Measurements from ENCODE around the gene SPRY4.

DNA sequence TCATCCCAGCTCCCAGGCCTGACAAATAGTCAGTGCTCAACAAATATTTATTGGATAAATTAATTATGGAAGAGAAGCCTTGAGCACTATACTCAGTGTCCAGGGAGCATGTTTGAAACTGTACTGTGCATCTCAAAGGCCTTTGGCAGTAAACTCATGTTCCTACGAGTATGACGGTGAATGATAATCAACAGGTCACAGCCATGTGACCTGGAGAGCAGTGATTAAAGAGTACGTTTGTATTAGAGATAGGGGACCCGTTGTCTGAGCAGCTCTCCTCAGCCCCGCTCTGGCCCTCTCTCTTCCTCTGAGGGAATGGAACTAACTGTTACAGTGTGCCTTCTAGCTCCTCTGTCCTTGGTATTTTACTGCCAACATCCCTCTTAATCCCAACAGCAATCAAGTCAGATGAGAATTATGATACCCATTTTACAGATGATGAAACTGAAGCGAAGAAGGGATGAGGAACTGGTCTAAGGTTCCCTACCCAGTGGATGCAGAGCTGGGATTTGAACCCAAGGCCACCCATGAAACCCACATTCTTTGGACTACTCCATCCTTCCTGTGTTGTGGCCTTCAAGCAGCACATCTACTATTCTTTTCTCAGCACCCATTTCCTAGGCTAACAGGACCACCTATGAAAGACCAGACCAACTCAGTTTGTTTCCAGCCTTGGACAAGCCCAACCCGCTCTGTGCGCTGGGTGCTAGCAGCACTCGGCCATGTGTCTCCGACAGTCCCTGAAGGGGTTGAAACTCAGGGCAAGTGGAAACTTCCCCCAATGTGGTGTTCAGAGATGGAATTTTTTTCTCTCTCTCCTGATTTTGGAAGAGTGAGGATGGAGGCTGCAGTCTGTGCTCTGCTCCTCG, 34.9 kb downstream of the SPRY4 start:
- TF ChIP-seq REST (IDR thresholded peaks at IDR 0.05; ENCODE audit: insufficient read depth in 1 of 2, low read depth in 2 of 2, low read length in 2 of 2) (no peak), POLR2AphosphoS5 (IDR thresholded peaks at IDR 0.05; ENCODE audit: low read depth, low read length) (no peak), TAF1 (IDR thresholded peaks at IDR 0.05; ENCODE audit: borderline replicate concordance, insufficient read depth, low read length) (no peak), SIN3A (IDR thresholded peaks at IDR 0.05; ENCODE audit: borderline replicate concordance, insufficient read depth, low read length) (no peak)
